T-helper 17 cell (primary cell): ENCODE measurements around the gene SHMT1. TPM values are rescaled to one million over a fixed set of nuclear protein-coding genes. Genes with fewer than 3 reads are reported as not detected.

Experiments
- ATAC-seq: fragments of 150-1000 bp; cut with Tn5 transposase; 2 replicates; pipeline ENCODE4 v1.10.0; 2021; ENCODE audit warnings: mild to moderate bottlenecking, moderate library complexity
- DNase-seq, 3 donors: peaks; one replicate each; pipeline versions ENCODE4 v3.0.0 to v3.0.0-alpha.2; 2020 to 2021
- H3K9me3 ChIP-seq: one replicate; pipeline ENCODE4 v1.7.0; 2013; ENCODE audit warnings: low read length, mild to moderate bottlenecking; ENCODE audit not compliant: control insufficient read depth, poor library complexity, severe bottlenecking
- H3K27ac Mint-ChIP-seq: one replicate; pipeline ENCODE4 v1.8.0; 2022; ENCODE audit warnings: mild to moderate bottlenecking, moderate library complexity, mixed read lengths
- H3K27me3 Mint-ChIP-seq: one replicate; pipeline ENCODE4 v1.8.0; 2022; ENCODE audit warnings: mixed read lengths
- H3K36me3 Mint-ChIP-seq: one replicate; pipeline ENCODE4 v1.8.0; 2022; ENCODE audit warnings: low read depth, mixed read lengths
- H3K4me1 Mint-ChIP-seq: one replicate; pipeline ENCODE4 v1.8.0; 2022; ENCODE audit warnings: mild to moderate bottlenecking, mixed read lengths
- H3K4me3 Mint-ChIP-seq: one replicate; pipeline ENCODE4 v1.8.0; 2022; ENCODE audit warnings: mild to moderate bottlenecking, moderate library complexity, mixed read lengths
- total RNA-seq, 4 donors: library from RNA in 2 of 4; stranded (reverse) in 2 of 4; gene quantifications; one replicate each; pipeline ENCODE4 v1.2.3 and lab custom pipeline; 2022 to 2026

Gene SHMT1
- total RNA-seq, 2 donors from 2014 or later: 9.8 to 14.0 TPM

DNA sequence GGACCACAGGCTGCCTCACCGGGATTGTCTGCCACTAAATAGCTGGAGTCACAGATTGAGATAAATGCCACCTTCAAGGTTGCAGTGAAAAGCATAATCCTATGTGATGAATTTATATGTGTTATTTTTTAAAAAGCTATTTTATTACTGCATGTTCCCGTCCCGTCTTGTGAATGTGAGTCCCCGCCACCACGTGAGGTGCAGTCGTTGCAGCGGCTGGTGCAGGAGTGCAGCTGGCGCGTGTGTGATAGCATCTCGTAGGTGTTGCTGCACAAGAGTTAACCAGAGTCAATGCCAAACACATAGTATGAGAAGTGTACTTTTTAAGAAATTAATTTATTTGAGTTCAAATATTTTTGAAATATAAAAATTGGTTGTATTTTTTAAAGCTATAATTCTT lies 35.8 kb downstream of the SHMT1 start:
- H3K4me3 Mint-ChIP-seq: no peak overlapping the region
- DNase-seq: no peak
- H3K4me1 Mint-ChIP-seq: peaks cover 17% of the 10 kb centered on the region
- H3K36me3 Mint-ChIP-seq: no peaks in the 10 kb centered on the region
- H3K27me3 Mint-ChIP-seq: no peaks in the 10 kb centered on the region
- H3K9me3 ChIP-seq: no peaks in the 10 kb centered on the region
- ATAC-seq: no peak
- no peak overlapping the region for H3K27ac Mint-ChIP-seq

DNA sequence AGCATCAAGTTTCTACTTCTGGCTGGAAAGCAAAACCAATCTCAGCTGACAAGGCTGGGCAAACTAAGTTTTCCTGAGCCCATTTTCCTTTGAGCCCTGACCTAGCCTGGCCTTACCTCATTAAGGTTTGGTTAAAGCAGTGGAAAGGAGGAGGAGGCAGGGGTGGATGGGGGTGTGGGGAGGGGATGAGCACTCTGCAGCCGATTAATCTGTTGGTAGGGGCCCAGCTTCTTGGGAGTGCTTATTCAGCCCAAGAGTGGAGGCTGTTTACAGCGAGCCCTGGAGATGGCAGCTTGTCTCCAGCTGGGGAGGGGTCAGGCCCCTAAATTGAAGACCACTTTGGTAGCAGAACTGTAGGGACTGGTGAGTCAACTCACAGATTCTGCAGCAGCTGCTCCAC lies 36.3 kb downstream of the SHMT1 start:
- Mint-ChIP-seq H3K27ac (no peak overlapping the region), H3K4me3 (no peak overlapping the region), H3K27me3 (no peaks in the 10 kb centered on the region), H3K36me3 (no peaks in the 10 kb centered on the region), H3K4me1 (peaks cover 16% of the 10 kb centered on the region)
- no peaks in the 10 kb centered on the region for H3K9me3 ChIP-seq
- ATAC-seq (no peak), DNase-seq (no peak)

GRCh38 chr17:18326572-18326971 lies 36.8 kb downstream of the SHMT1 start:
- H3K4me1 Mint-ChIP-seq: peaks cover 15% of the 10 kb centered on the region
- DNase-seq (no peak), ATAC-seq (no peak)
- no peaks in the 10 kb centered on the region for H3K27me3 Mint-ChIP-seq
- H3K4me3 Mint-ChIP-seq: no peak overlapping the region
- H3K9me3 ChIP-seq: no peaks in the 10 kb centered on the region
- H3K36me3 Mint-ChIP-seq: no peaks in the 10 kb centered on the region
- no peak overlapping the region for H3K27ac Mint-ChIP-seq

DNA sequence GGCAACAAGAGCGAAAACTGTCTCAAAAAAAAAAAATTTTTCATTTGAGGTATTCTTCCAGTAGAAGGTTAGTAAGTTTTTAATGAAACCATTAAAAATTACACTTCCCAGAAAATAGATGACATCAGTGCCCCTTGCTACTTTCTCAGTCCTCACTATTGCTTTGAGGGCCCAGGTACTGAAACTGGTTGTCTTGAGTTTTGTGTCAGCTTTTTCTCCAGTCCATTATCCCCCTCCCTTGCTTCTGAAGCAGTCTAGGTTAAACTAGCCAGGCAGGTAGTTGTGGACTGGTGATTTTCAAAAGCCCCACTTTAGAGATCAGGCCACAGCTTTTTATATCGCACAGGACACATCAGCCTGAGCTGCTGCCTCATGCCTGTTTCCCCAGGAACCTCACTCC lies 37.3 kb downstream of the SHMT1 start:
- H3K27me3 Mint-ChIP-seq: no peaks in the 10 kb centered on the region
- no peak overlapping the region for H3K27ac Mint-ChIP-seq
- peaks cover 14% of the 10 kb centered on the region for H3K4me1 Mint-ChIP-seq
- H3K36me3 Mint-ChIP-seq: no peaks in the 10 kb centered on the region
- no peak overlapping the region for H3K4me3 Mint-ChIP-seq
- no peaks in the 10 kb centered on the region for H3K9me3 ChIP-seq
- DNase-seq: no peak
- ATAC-seq: no peak

- H3K27ac Mint-ChIP-seq: no peak overlapping the region
- no peaks in the 10 kb centered on the region for H3K36me3 Mint-ChIP-seq
- no peak for ATAC-seq
- no peak for DNase-seq
- no peaks in the 10 kb centered on the region for H3K27me3 Mint-ChIP-seq
- no peaks in the 10 kb centered on the region for H3K9me3 ChIP-seq
- peaks cover 25% of the 10 kb centered on the region for H3K4me1 Mint-ChIP-seq
- no peak overlapping the region for H3K4me3 Mint-ChIP-seq
These were observed 39.0 kb downstream of the SHMT1 start for GRCh38 chr17:18324140-18325050.

DNA sequence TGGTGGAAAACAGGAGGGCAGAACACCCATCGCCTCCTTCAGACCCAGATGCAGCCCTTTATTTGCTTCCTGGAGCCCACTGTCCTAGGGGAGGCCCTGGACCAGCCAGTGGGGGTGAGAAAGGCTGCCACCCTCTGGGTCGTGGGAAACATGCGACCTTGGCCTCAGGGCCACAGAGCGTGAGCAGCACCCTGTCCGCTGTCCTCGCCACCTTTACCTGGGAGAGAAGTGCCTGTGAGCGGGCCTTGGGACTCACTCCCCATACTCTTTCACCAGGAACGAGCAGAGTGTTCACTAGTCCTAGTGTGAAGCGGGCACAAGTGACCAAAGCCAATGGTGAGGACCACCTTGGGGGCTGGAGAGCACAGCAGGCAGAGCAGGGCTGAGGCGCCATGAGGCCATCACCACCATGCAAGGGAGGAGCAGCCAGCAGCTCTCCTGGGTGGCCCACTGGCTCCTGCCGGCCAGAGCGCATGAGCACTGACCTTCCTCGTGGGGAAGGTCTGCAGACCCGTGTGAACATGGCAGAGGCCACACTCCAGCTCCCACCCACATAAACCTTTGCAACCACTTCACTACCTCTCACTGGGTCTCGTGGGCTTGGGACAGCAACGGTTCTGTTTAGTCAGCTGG lies 39.7 kb downstream of the SHMT1 start:
- ATAC-seq: no peak

DNA sequence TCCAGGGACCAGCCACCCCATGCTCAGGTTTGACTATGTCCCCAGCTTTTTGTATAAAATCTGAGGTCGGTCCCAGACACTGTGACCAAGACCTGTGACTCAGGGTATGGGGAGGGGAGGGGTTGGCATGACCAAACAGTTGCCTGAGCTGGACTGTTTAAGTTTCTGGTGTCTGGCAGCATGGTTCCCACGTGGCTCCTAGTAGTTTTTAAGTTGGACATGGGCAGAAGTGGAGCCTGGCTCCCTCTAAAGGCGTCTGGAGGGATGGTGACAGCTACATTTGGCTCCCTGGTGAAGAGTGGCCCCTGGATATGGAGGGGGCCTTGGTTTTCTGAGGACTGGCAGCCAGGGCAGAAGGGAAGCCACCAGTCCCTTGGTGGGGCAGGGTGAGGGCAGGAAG lies 40.3 kb downstream of the SHMT1 start:
- no peaks in the 10 kb centered on the region for H3K9me3 ChIP-seq
- H3K27ac Mint-ChIP-seq: peak overlapping the region; percentile 43
- H3K27me3 Mint-ChIP-seq: no peaks in the 10 kb centered on the region
- DNase-seq: no peak
- H3K4me1 Mint-ChIP-seq: peaks cover 31% of the 10 kb centered on the region
- ATAC-seq: no peak
- no peak overlapping the region for H3K4me3 Mint-ChIP-seq
- H3K36me3 Mint-ChIP-seq: no peaks in the 10 kb centered on the region

More for the DNA sequence above, 39.7 kb downstream of the SHMT1 start:
- no peak for DNase-seq
- H3K27me3 Mint-ChIP-seq: no peaks in the 10 kb centered on the region
- H3K4me1 Mint-ChIP-seq: peaks cover 28% of the 10 kb centered on the region
- no peak overlapping the region for H3K4me3 Mint-ChIP-seq
- no peaks in the 10 kb centered on the region for H3K36me3 Mint-ChIP-seq
- H3K27ac Mint-ChIP-seq: no peak overlapping the region
- no peaks in the 10 kb centered on the region for H3K9me3 ChIP-seq

DNA sequence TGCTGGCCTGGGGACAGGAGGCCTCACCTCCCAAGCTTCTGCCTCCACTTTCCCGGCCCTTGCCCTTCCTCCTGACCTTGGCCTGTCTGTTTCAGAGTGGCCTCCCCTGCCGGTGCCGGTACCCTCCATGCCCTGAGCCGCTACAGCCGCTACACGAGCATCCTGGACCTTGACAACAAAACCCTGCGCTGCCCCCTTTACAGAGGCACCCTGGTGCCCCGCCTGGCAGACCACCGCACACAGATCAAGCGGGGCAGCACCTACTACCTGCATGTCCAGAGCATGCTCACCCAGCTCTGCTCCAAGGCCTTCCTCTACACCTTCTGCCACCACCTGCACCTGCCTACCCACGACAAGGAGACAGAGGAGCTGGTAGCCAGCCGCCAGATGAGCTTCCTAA lies 40.8 kb downstream of the SHMT1 start:
- Mint-ChIP-seq H3K27me3 (no peaks in the 10 kb centered on the region), H3K4me3 (no peak overlapping the region), H3K27ac (peak overlapping the region; percentile 43), H3K4me1 (peaks cover 33% of the 10 kb centered on the region), H3K36me3 (no peaks in the 10 kb centered on the region)
- DNase-seq: no peak
- H3K9me3 ChIP-seq: no peaks in the 10 kb centered on the region
- no peak for ATAC-seq

DNA sequence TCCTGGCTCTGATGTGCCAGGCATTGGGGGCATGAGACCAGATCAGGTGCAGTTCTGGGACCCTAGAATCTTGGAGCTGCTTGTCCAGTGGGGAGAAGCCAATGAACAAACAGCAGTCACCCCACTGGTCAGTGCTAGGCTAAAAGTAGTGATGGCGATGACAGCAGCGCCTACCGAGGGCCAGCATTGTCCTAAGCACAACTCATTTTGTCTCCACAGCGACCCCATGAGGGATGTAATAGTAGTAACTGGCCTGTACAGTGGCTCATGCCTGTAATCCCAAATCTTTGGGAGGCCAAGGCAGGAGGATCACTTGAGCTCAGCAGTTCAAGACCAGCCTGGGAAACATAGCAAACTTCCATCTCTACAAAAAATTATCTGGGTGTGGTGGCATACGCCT lies 42.0 kb downstream of the SHMT1 start:
- Mint-ChIP-seq H3K4me1 (peaks cover 34% of the 10 kb centered on the region), H3K27ac (peak overlapping the region; percentile 43), H3K36me3 (no peaks in the 10 kb centered on the region), H3K4me3 (no peak overlapping the region), H3K27me3 (no peaks in the 10 kb centered on the region)
- ATAC-seq: no peak
- DNase-seq: no peak
- no peaks in the 10 kb centered on the region for H3K9me3 ChIP-seq

DNA sequence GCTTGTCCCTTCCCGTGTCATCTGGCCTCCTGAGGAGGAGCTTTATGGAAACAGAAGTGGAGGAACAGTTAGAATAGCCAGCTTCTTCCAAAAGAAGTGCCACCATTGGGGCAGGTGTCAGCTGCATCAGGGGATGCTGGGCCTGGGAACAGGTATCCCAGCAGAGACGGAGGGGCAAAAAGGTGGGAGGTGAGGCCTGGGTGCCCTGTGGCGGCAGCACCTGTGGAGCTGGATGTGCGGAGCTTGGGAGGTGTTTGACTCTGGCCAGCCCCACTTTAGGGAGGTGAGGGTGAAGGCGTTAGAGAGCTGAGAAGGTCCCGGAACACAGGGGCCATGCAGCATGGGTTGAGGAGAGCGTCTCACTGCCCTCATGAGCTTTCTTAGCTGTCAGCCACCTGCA lies 43.0 kb downstream of the SHMT1 start:
- Mint-ChIP-seq H3K27ac (peak overlapping the region; percentile 56), H3K36me3 (no peaks in the 10 kb centered on the region), H3K4me3 (no peak overlapping the region), H3K4me1 (peaks cover 40% of the 10 kb centered on the region), H3K27me3 (no peaks in the 10 kb centered on the region)
- ATAC-seq: no peak
- DNase-seq: no peak
- H3K9me3 ChIP-seq: no peaks in the 10 kb centered on the region

GRCh38 chr17:18319604-18320256 lies 43.6 kb downstream of the SHMT1 start:
- ATAC-seq: no peak
- Mint-ChIP-seq H3K36me3 (no peaks in the 10 kb centered on the region), H3K27me3 (no peaks in the 10 kb centered on the region), H3K27ac (peak overlapping the region; percentile 56), H3K4me3 (peak overlapping the region; percentile 55), H3K4me1 (peaks cover 43% of the 10 kb centered on the region)
- H3K9me3 ChIP-seq: no peaks in the 10 kb centered on the region
- DNase-seq: no peak

DNA sequence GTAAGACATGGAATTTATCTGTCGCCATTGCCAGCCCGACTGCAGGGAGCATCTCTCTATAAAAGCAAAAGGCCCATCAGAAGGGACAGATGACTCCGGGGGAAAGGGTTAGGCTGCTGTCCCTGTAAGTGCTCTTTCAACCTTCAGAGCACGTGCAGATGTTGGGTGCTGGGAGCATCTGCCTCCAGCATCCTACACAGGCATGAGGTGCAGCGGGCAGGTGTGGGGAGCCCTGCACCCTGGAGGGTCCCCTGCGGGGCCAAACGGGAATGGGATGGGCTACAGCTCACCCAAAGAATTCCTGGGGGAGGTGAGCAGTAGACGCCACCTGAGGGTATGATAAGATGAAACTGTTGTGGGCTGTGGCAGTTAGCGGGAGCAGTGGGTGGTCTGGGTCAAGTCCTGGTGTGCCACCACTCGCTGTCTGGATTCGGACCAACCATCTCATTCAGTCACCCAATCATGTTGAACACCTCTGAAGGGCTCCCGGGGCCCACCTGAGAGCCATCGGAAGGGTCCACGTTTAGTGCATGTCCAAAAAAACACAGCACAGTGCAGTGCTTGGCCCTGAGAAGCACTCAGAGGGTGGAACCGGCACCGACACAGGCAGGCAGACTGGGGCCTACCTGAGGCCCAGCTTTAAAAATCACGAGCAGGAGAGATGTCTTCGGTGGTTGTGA lies 44.4 kb downstream of the SHMT1 start:
- H3K4me1 Mint-ChIP-seq: peaks cover 47% of the 10 kb centered on the region
- peak overlapping the region; percentile 27 for H3K27ac Mint-ChIP-seq
- H3K27me3 Mint-ChIP-seq: no peaks in the 10 kb centered on the region
- H3K4me3 Mint-ChIP-seq: peak overlapping the region; percentile 33
- no peaks in the 10 kb centered on the region for H3K9me3 ChIP-seq
- DNase-seq (no peak), ATAC-seq (no peak)
- H3K36me3 Mint-ChIP-seq: no peaks in the 10 kb centered on the region

- Mint-ChIP-seq H3K4me3 (peak overlapping the region; percentile 72), H3K36me3 (no peaks in the 10 kb centered on the region), H3K27me3 (no peaks in the 10 kb centered on the region), H3K27ac (peak overlapping the region; percentile 99), H3K4me1 (peaks cover 54% of the 10 kb centered on the region)
- DNase-seq: no peak
- no peak for ATAC-seq
- H3K9me3 ChIP-seq: no peaks in the 10 kb centered on the region
These were observed 45.2 kb downstream of the SHMT1 start for GRCh38 chr17:18318117-18318516.
